CD4-positive, alpha-beta T cell treated with Interleukin-15 for 4 hours (primary cell): ENCODE results near the gene KRTAP10-2.
"Not testable (repeated sequence)": the region's sequence is repeated elsewhere in the genome, so short reads cannot be mapped to it uniquely, and the experiment has no call there.

Experiments used
- DNase-seq: peaks from one replicate; pipeline ENCODE4 v3.0.0-alpha.2; 2020; ENCODE audit warnings: low spot score

Gene KRTAP10-2

GRCh38 chr21:44567481-44568171 lies 16.3 kb upstream of the KRTAP10-2 start:
- no peak for DNase-seq

- no peak for DNase-seq
These were observed 15.1 kb upstream of the KRTAP10-2 start for GRCh38 chr21:44566403-44566802.

DNA sequence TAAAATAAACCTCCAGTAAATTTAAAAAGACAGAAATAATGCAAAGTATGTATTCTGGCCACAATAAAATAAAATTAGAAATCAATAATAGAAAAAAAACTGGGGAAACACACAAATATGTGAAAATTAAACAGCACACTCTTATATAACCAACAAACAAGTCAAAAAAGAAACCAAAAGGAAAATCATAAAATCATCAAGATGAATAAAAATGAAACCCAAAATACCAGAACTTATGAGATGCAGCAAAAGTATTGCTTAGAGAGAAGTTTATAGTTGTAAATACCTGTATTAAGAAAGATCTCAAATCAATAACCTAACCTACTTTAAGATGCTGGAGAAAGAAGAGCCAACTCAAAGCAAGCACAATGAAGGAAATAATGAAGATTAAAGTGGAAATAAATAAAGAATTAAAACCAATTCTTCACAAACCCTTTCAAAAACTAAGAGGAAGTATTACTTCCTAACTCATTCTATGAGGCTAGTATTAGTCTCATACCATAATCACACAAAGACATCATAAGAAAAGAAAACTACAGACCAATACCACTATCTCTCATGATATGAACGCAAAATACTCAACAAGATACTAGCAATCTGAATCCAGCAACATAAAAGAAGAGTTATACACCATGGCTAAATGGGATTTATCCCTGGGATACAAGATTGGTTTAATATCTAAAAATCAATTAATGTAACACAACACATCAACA lies 13.7 kb upstream of the KRTAP10-2 start:
- no peak for DNase-seq

DNA sequence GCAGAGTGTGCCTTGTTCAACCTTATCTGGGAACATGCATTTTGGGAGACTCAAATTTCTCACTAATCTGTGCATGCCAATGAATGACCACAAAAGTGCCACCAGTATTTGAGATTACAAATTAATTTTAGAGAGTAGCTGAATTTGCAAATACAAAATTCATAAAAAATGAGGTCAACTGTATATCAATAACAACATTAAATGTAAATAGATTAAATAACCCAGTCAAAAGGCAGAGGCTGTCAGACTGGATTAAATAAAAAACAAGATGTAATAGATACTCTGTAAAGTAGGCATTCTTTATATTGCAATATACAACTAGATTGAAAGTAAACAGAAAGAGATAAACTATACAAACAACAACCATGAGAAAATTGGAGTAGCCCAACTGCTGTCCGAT lies 12.8 kb upstream of the KRTAP10-2 start:
- no peak for DNase-seq

GRCh38 chr21:44558695-44559094 lies 7.4 kb upstream of the KRTAP10-2 start, which contains the start of gene KRTAP10-3:
KRTAP10-3 (minus strand) TSS chr21:44558795; CDS start chr21:44558715, 80 bp downstream.
- DNase-seq, result no peak

DNA sequence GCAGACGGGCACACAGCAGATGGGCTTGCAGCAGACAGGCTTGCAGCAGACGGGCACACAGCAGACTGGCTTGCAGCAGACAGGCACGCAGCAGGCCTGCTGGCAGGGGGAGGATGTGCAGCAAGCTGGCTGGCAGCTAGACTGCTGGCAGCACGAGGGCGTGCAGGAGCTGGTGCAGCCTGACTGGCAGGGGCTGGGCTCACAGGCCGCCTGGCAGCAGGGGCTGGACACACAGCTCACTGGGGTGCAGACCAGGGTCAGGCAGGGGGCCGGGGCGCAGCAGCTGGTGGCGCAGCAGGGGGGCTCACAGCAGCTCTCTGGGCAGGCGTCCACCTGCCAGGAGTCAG lies 7.0 kb upstream of the KRTAP10-2 start:
- not testable (repeated sequence) for DNase-seq

DNA sequence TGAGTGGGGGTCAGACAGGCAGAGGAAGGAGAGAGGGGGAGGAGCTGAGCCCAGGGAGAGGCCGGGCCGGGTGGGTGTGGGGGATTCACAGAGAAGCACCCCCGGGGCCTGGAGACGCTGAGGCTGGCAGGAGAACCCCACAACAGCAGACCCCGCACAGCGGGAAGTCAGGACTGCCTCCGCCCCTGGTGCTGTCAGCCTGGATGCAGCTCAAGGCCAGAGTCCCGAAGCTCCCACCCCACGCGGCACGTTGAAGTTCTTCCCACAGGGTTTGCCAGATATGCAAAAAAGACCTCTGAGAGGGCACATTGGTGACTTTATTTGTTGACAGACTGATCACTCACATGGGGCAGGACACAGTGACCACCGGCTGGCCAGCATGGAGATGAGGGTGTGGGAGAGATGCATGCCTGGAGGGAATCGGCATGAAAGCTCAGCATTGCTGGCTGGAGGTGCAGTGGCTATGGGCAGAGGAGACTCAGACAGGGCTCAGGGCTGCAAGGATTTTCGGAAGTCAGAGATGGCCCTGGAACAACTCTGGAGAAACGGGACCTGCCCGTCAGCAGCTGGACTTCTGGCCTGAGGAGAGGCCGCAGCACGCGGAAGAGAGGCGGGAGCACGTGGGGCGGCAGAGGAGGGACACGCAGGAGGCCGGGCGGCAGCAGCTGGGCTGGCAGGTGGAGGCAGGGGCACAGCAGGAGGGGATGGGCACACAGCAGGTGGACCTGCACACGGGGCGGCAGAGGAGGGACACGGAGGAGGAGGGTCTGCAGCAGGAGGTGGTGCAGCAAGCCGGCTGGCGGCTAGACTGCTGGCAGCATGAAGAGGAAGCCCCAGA lies 6.4 kb upstream of the KRTAP10-2 start:
- no peak for DNase-seq

GRCh38 chr21:44556879-44557278 lies 5.6 kb upstream of the KRTAP10-2 start:
- DNase-seq, result no peak

DNA sequence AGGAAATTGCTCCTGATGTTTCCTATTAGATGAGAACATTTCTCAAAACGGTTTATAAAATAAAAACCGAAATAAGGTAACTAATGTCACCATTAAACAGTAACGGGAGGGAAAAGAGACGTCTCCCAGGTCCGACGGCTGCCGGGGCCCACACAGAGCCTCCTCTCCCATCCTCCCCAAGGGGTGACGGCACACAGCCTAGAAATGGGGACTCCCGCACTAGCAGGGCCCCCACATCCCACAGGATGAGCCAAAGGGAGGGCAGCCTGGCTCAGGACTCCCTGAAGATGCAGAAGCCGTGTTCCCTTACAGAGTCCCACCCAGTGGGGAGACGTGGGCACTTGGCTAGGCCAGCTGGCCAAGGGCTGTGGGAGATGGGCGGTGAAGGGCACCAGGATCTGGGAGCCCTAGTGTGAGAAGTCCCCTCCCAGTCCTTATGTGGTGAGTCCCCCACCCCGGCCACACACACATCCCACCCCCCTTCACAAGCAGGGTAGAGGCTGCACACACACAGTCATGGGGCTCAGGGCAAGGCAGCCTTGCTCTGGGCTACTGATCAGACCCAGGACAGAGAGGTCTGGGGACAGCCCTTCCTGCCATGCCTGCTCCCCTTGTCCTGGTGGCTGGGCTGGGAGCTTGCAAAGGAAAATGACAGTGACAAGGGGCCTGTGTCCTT lies 4.0 kb upstream of the KRTAP10-2 start:
- DNase-seq, result no peak

DNA sequence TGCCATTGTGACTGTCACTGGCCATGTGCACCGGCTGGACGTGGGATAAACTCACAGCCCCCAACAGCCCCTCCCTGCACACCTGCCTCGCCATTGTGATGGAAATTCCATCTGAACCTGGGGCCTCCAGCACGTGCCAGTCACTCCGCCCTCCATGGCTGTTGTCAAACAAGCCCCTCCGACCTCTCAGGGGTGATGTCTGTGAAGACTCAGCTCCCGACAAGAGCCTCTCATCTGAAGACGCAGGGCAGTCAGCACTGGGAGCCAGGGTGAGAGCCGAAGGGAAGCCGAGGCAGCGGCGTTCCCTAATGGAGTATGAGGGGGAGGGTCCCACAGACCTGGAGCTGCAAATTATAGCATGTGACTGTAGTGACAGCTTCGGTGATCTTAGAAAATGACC lies 1.4 kb upstream of the KRTAP10-2 start:
- no peak for DNase-seq

- DNase-seq, result no peak
These were observed 831 bp upstream of the KRTAP10-2 start for GRCh38 chr21:44552136-44552535.

DNA sequence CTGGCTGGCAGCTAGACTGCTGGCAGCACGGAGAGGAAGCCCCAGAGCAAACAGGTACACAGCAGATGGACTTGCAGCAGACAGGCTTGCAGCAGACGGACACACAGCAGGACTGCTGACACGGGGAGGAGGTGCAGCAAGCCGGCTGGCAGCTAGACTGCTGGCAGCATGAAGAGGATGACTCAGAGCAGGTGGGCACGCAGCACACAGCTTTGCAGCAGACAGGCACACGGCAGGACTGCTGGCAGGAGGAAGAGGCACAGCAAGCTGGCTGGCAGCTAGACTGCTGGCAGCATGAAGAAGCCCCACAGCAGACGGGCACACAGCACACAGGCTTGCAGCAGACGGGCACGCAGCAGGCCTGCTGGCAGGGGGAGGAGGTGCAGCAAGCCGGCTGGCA lies 498 bp downstream of the KRTAP10-2 start:
- no peak for DNase-seq

DNA sequence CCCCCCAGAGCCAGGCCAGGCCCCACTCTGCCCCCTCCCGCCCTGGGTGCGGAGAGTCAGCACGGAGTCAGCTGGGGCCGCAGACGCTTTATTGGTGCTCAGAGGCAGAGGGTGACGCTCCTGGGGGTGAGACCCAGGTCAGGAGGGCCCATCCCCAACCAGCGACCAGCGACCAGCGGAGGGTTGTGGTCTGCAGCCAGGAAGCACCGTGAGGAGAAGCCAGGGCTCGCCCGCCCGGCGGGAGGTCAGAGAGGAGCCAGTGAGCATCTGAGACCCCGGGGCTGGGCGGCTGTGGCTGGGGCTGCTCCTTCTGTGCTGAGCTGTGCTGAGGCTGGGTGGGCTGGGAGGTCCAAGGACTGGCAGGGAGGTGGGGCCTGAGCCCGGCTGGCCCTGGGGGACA lies 1.0 kb downstream of the KRTAP10-2 start:
- not testable (repeated sequence) for DNase-seq

GRCh38 chr21:44549525-44550211 lies 1.6 kb downstream of the KRTAP10-2 start:
- DNase-seq, result no peak

GRCh38 chr21:44548922-44549321 lies 2.4 kb downstream of the KRTAP10-2 start:
- no peak for DNase-seq

DNA sequence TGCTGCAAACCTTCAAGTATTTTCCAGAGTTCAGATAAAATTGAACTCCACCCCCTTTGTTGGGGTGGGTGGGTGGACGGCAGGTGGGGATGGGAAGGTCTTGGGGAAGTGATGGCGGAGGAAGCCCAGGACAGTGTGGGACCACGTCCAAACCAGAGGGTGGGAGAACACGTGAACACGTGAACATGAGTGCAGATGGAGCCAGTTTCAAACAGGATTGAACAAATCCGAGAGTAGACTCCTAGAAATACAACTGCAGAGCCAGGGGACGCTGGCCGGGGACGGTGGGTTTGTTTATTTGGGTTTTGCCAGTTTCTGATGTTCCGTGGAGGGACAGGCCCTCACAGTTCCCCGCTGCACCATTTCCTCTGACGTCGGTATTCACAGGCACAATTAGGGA lies 2.9 kb downstream of the KRTAP10-2 start:
- no peak for DNase-seq

GRCh38 chr21:44547656-44548331 lies 3.5 kb downstream of the KRTAP10-2 start:
- peak; percentile 37 for DNase-seq

- DNase-seq, result no peak
These were observed 6.7 kb downstream of the KRTAP10-2 start for GRCh38 chr21:44544566-44544965.

DNA sequence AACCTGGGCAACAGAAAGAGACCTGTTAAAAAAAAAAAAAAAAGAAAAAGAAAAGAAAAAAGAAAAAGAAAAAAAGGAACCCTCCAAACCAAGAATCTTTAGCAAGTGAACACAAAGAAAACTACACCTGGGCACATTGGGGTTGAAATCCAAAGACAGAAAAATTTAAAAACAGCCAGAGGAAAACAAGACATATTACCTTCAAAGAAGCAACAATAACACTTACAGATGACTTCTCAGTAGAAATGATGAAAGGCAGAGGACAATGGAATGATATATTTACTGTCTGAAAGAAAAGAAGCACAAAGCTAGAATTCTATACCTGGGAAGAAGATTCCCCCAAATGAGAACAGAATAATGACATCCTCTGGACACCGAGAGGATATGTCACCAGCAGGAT lies 8.6 kb downstream of the KRTAP10-2 start:
- DNase-seq, result no peak

- no peak for DNase-seq
These were observed 10.5 kb downstream of the KRTAP10-2 start for GRCh38 chr21:44540741-44541288.
